Mammary epithelial cell (primary cell): ENCODE measurements around the gene FGF14.
A peak's percentile ranks its signal among the peaks of the same experiment; 100 is the strongest.

ENCODE experiments used
- CTCF ChIP-seq, 2 donors: IDR thresholded peaks in 1 of 2; conservative IDR thresholded peaks in 1 of 2; 2 replicates each; pipeline ENCODE4 v1.5.1; 2011 to 2012; ENCODE audit warnings: inconsistent platforms in 2 of 2, low read length in 2 of 2, mild to moderate bottlenecking in 2 of 2, control low read depth in 1 of 2, low read depth in 1 of 2; ENCODE audit not compliant: insufficient read depth in 1 of 2; ENCODE audit errors: extremely low read depth in 1 of 2
- EZH2 ChIP-seq: IDR thresholded peaks from 2 replicates; pipeline ENCODE4 v1.6.1; 2012; ENCODE audit warnings: low read length, inconsistent platforms, borderline replicate concordance

- TF ChIP-seq CTCF (conservative IDR thresholded peaks at IDR 0.05 in 1 of 2, IDR thresholded peaks at IDR 0.05 in 1 of 2; ENCODE audit: extremely low read depth in 1 of 2, insufficient read depth in 1 of 2, low read depth in 1 of 2, low read length in 2 of 2) (no peak), EZH2 (peak; percentile 53)
Measured at GRCh38 chr13:101919541-101920181, 482.2 kb downstream of the FGF14 start.
